AG04449 (cell line): ENCODE measurements around the gene RTP4.

ENCODE experiments used
- CTCF ChIA-PET: fragments of 350-600 bp; formaldehyde crosslinking; extraction: SDS; loops from one replicate; lab custom pipeline; 2021; ENCODE audit warnings: antibody characterized with exemption; lab: Yijun Ruan, JAX
- POLR2A ChIA-PET: fragments of 400-600, 350-600 bp; formaldehyde crosslinking; extraction: SDS; loops from one replicate; lab custom pipeline; 2020; ENCODE audit warnings: antibody characterized with exemption, inconsistent platforms; lab: Yijun Ruan, JAX
- DNase-seq: peaks from one replicate; pipeline ENCODE4 v3.0.0-alpha.2; 2010; ENCODE audit warnings: low read depth, low spot score
- H3K4me3 ChIP-seq: 2 replicates; pipeline ENCODE4 v1.5.1; 2011; ENCODE audit warnings: low read depth, mild to moderate bottlenecking, control low read depth, low read length
- TF ChIP-seq, protein P1 (sequence below): IDR thresholded peaks from one replicate; pipeline ENCODE4 v1.5.1; 2011; ENCODE audit warnings: mild to moderate bottlenecking, moderate library complexity, low read length, control low read depth, inconsistent platforms; ENCODE audit not compliant: insufficient read depth; ENCODE audit errors: missing control alignments

RTP4 gene

GRCh38 chr3:187340578-187340977 lies 27.6 kb upstream of the RTP4 start:
- no peak for DNase-seq
- H3K4me3 ChIP-seq: no peak overlapping the region
- ChIA-PET CTCF (interaction anchor here (0.8 to 1.4 kb wide), 4 partner anchors 18 to 339 kb away, joined by 3 to 8 read pairs (median 4); no protein-coding TSS in a partner anchor), POLR2A (no interaction called here)
- TF ChIP-seq, protein P1, sequence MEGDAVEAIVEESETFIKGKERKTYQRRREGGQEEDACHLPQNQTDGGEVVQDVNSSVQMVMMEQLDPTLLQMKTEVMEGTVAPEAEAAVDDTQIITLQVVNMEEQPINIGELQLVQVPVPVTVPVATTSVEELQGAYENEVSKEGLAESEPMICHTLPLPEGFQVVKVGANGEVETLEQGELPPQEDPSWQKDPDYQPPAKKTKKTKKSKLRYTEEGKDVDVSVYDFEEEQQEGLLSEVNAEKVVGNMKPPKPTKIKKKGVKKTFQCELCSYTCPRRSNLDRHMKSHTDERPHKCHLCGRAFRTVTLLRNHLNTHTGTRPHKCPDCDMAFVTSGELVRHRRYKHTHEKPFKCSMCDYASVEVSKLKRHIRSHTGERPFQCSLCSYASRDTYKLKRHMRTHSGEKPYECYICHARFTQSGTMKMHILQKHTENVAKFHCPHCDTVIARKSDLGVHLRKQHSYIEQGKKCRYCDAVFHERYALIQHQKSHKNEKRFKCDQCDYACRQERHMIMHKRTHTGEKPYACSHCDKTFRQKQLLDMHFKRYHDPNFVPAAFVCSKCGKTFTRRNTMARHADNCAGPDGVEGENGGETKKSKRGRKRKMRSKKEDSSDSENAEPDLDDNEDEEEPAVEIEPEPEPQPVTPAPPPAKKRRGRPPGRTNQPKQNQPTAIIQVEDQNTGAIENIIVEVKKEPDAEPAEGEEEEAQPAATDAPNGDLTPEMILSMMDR: no peak

GRCh38 chr3:187342255-187342654 lies 25.9 kb upstream of the RTP4 start:
- ChIA-PET POLR2A (no interaction called here), CTCF (no interaction called here)
- no peak for DNase-seq
- H3K4me3 ChIP-seq: no peak overlapping the region
- TF ChIP-seq, protein P1: no peak

DNA sequence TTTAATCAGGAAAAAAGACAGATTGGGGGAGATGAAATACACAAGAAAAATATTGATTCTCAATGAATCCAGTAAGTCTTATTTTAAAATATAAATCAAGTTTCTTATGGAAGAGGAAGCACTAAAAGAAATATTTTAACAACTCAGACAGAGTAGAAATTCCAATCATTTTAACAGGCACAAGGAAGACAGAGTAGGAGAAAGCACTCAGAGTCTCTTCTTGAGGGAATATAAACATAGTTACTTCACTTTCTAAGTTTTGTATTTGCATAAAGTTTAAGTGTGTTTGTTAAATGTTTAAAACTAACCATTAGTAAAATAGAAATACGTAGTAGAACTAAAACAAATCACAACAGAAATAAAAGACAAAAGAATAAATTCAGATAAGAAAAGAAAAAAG lies 24.5 kb upstream of the RTP4 start:
- no peak for DNase-seq
- TF ChIP-seq, protein P1: no peak
- CTCF ChIA-PET: interaction anchor here (0.9 to 2.0 kb wide), 4 partner anchors 13 to 336 kb away, joined by 3 to 8 read pairs (median 4); no protein-coding TSS in a partner anchor
- POLR2A ChIA-PET: no interaction called here
- H3K4me3 ChIP-seq: no peak overlapping the region

GRCh38 chr3:187352581-187353575 lies 15.3 kb upstream of the RTP4 start:
- no peak overlapping the region for H3K4me3 ChIP-seq
- CTCF ChIA-PET: interaction anchor here (2.1 to 2.6 kb wide), 2 partner anchors 34 to 326 kb away, joined by 5 to 10 read pairs; no protein-coding TSS in a partner anchor
- POLR2A ChIA-PET: no interaction called here
- DNase-seq: no peak
- TF ChIP-seq, protein P1: no peak

DNA sequence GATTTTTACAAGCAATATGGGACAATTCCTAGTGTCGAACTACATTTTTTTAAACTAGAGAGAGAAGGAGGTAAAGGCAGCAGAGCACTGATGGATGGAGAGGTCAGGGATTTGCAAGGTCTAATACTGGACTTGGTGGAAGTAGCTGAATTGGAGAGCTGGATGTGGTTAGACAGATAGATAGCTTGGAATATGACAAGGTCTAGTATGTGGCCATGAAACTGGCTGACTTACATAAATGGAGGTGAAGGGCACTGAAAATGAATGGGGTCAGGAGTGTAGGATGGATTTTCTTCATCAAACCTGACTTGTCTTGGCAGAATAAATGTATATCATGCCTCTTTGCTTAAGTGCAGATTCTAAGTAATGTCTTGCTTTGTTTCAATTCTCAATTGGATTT lies 10.1 kb upstream of the RTP4 start:
- TF ChIP-seq, protein P1: no peak
- no peak for DNase-seq
- H3K4me3 ChIP-seq: no peak overlapping the region
- ChIA-PET POLR2A (no interaction called here), CTCF (interaction anchor here (0.6 to 1.5 kb wide), 2 partner anchors 18 to 38 kb away, joined by 3 to 4 read pairs; no protein-coding TSS in a partner anchor)
